ENCODE results near the gene SLX4IP. TPM values are rescaled to one million over a fixed set of nuclear protein-coding genes. Genes with fewer than 3 reads are reported as not detected.

Gene SLX4IP
- total RNA-seq, 1 donor from 2014 or later, result 5.3 TPM

- H2AFZ ChIP-seq (ENCODE audit: low read depth, low read length), result no peak overlapping the region
- H3K4me3 Mint-ChIP-seq (ENCODE audit: unreplicated experiment), result peak overlapping the region; percentile 93
- peak overlapping the region; percentile 77 for H3K27ac Mint-ChIP-seq (ENCODE audit: unreplicated experiment)
Measured at GRCh38 chr20:10669843-10670446, 234.8 kb downstream of the SLX4IP start.

GRCh38 chr20:10670501-10671220 is 235.6 kb downstream of the SLX4IP start:
- Mint-ChIP-seq H3K27ac (ENCODE audit: unreplicated experiment) (peak overlapping the region; percentile 77), H3K9me3 (ENCODE audit: unreplicated experiment) (no peaks in the 10 kb centered on the region)
- FAIRE-seq, result no peak

More at GRCh38 chr20:10669843-10670446, 234.8 kb downstream of the SLX4IP start:
- Mint-ChIP-seq H3K4me1 (ENCODE audit: low read depth, unreplicated experiment) (peaks cover 36% of the 10 kb centered on the region), H3K27me3 (ENCODE audit: low read depth, unreplicated experiment) (no peaks in the 10 kb centered on the region), H3K36me3 (ENCODE audit: low read depth, unreplicated experiment) (peaks cover 36% of the 10 kb centered on the region), H3K9me3 (ENCODE audit: unreplicated experiment) (no peaks in the 10 kb centered on the region)
- H3K27ac ChIP-seq (ENCODE audit: low read depth, low read length), result peak overlapping the region; percentile 97
- peak overlapping the region; percentile 93 for H3K4me2 ChIP-seq (ENCODE audit: low read length)
- no peaks in the 10 kb centered on the region for H3K9me3 ChIP-seq (ENCODE audit: insufficient read depth, low read depth, low read length)
- H3K27me3 ChIP-seq (ENCODE audit: insufficient read depth, low read length), result no peaks in the 10 kb centered on the region
- peaks cover 9% of the 10 kb centered on the region for H3K36me3 ChIP-seq (ENCODE audit: insufficient read depth, low read length)
- DNase-seq (ENCODE audit: low read depth), result no peak
- H3K79me2 ChIP-seq (ENCODE audit: insufficient read depth, low read length), result peaks cover 83% of the 10 kb centered on the region
- peaks cover 53% of the 10 kb centered on the region for H3K4me1 ChIP-seq (ENCODE audit: insufficient read depth, low read length)
- no peak for TF ChIP-seq CTCF (IDR thresholded peaks at IDR 0.05; ENCODE audit: insufficient read depth, low read depth, low read length)
- TF ChIP-seq EZH2 (IDR thresholded peaks at IDR 0.05; ENCODE audit: insufficient read depth, low read length), result no peak
- H3K4me3 ChIP-seq (ENCODE audit: insufficient read depth, low read depth, low read length), result peak overlapping the region; percentile 72
- H3K9ac ChIP-seq (ENCODE audit: low read length), result peak overlapping the region; percentile 93
- no peak for FAIRE-seq
- peaks cover 33% of the 10 kb centered on the region for H4K20me1 ChIP-seq (ENCODE audit: insufficient read depth, low read length)

More at GRCh38 chr20:10670501-10671220, 235.6 kb downstream of the SLX4IP start:
- Histone ChIP-seq H3K4me3 (ENCODE audit: insufficient read depth, low read depth, low read length) (peak overlapping the region; percentile 72), H3K36me3 (ENCODE audit: insufficient read depth, low read length) (peaks cover 9% of the 10 kb centered on the region), H3K4me1 (ENCODE audit: insufficient read depth, low read length) (peaks cover 53% of the 10 kb centered on the region), H3K9ac (ENCODE audit: low read length) (peak overlapping the region; percentile 93), H3K27me3 (ENCODE audit: insufficient read depth, low read length) (no peaks in the 10 kb centered on the region), H2AFZ (ENCODE audit: low read depth, low read length) (no peak overlapping the region), H3K4me2 (ENCODE audit: low read length) (peak overlapping the region; percentile 93), H3K27ac (ENCODE audit: low read depth, low read length) (peak overlapping the region; percentile 97), H3K79me2 (ENCODE audit: insufficient read depth, low read length) (peaks cover 76% of the 10 kb centered on the region), H4K20me1 (ENCODE audit: insufficient read depth, low read length) (peaks cover 31% of the 10 kb centered on the region), H3K9me3 (ENCODE audit: insufficient read depth, low read depth, low read length) (no peaks in the 10 kb centered on the region)
- H3K27me3 Mint-ChIP-seq (ENCODE audit: low read depth, unreplicated experiment), result no peaks in the 10 kb centered on the region
- no peak for DNase-seq (ENCODE audit: low read depth)
- peak overlapping the region; percentile 93 for H3K4me3 Mint-ChIP-seq (ENCODE audit: unreplicated experiment)
- H3K36me3 Mint-ChIP-seq (ENCODE audit: low read depth, unreplicated experiment), result peaks cover 36% of the 10 kb centered on the region
- no peak for TF ChIP-seq EZH2 (IDR thresholded peaks at IDR 0.05; ENCODE audit: insufficient read depth, low read length)
- TF ChIP-seq CTCF (IDR thresholded peaks at IDR 0.05; ENCODE audit: insufficient read depth, low read depth, low read length), result no peak
- H3K4me1 Mint-ChIP-seq (ENCODE audit: low read depth, unreplicated experiment), result peaks cover 36% of the 10 kb centered on the region

All from astrocyte (in vitro differentiated cells and primary cell).